ENCODE measurements around the gene ACSL5.

- TF ChIP-seq CTCF (IDR thresholded peaks at IDR 0.05; ENCODE audit: low read length) (no peak), EZH2 (IDR thresholded peaks at IDR 0.05; ENCODE audit: borderline replicate concordance, low read length) (no peak)
Measured at GRCh38 chr10:112330607-112331160, 43.2 kb upstream of the ACSL5 start.

Data from OCI-LY1 (cell line).